ENCODE data around the gene KIAA1549. TPM values are rescaled to one million over a fixed set of nuclear protein-coding genes. Genes with fewer than 3 reads are reported as not detected.
"Not testable (repeated sequence)": the region's sequence is repeated elsewhere in the genome, so short reads cannot be mapped to it uniquely, and the experiment has no call there.

KIAA1549 gene
- total RNA-seq: not detected
- polyA plus RNA-seq (2013, experiment 1 of 2): 0.01 TPM
- 0.27 TPM for polyA plus RNA-seq (2013, experiment 2 of 2)
- 0 to 5.9 (median 1.1) reads per million in 172 experiments for total RNA-seq

DNA sequence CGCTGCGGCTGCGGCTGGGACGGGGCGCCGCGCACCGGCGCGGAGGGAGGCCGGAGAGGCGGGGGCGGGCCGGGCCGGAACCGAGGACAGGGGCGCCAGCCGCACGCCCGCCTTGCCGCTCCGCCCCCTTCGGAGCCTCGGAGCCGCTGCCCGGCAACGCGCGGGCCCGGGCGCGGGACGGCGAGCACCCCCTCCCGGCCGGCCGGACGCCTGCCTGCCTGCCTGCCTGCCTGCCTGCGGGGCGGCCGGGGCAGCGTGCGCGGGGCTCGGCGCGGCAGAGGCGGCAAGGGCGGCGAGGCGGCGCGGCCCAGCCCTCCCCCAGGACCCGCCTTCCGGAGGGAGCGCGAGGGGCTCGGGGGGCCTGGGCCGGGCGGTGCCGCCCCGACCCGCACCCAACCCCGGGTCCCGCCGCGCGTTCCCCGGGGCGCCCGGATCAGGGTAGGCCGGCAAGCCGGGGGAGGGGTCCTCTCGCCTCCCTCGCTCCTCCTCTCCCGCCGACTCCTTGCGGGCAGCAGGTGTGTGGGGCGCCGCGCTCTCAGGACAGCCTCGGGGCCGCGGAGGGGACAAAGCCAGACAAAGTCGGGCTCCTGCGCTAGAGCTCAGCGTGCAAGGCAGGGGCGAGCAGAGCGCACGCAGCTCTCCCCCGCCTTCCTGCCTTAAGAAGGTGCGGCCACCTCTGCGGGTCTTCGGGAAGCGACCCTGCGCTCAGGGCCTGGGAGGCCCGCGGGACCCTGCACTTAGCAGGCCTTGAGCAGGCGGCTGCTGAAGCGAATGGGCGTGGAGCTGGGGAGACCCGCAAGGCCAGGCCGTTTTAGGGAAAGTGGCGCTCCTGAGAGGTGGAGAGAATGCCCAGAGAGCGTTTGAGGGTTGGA lies at the start of gene KIAA1549:
Gene KIAA1549, minus strand, starts transcription at position 58 of the 872 bp plus-strand sequence. CDS start 120 bp downstream, outside the sequence.
- TF ChIP-seq, protein P1, sequence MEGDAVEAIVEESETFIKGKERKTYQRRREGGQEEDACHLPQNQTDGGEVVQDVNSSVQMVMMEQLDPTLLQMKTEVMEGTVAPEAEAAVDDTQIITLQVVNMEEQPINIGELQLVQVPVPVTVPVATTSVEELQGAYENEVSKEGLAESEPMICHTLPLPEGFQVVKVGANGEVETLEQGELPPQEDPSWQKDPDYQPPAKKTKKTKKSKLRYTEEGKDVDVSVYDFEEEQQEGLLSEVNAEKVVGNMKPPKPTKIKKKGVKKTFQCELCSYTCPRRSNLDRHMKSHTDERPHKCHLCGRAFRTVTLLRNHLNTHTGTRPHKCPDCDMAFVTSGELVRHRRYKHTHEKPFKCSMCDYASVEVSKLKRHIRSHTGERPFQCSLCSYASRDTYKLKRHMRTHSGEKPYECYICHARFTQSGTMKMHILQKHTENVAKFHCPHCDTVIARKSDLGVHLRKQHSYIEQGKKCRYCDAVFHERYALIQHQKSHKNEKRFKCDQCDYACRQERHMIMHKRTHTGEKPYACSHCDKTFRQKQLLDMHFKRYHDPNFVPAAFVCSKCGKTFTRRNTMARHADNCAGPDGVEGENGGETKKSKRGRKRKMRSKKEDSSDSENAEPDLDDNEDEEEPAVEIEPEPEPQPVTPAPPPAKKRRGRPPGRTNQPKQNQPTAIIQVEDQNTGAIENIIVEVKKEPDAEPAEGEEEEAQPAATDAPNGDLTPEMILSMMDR (IDR thresholded peaks at IDR 0.05): no peak
- Mint-ChIP-seq H3K27ac (no peak within 1 kb of the TSS), H3K9me3 (no peaks in the 10 kb centered on the region), H3K27me3 (peaks cover 44% of the 10 kb centered on the region), H3K4me3 (peak within 1 kb of the TSS; percentile 90), H3K4me1 (ENCODE audit: low read depth) (peaks cover 19% of the 10 kb centered on the region), H3K36me3 (ENCODE audit: low read depth) (peaks cover 4% of the 10 kb centered on the region)
- Histone ChIP-seq H3K4me3 (ENCODE audit: low read length) (peak within 1 kb of the TSS; percentile 46), H3K27me3 (ENCODE audit: control insufficient read depth in 1 of 2, insufficient read depth in 2 of 2, low read length in 2 of 2) (peaks cover 29 to 30% of the 10 kb centered on the region in 2 experiments), H3K4me1 (ENCODE audit: insufficient read depth, low read length) (peaks cover 13% of the 10 kb centered on the region), H3K27ac (ENCODE audit: low read depth in 1 of 2, low read length in 2 of 2) (no peak within 1 kb of the TSS), H3K36me3 (ENCODE audit: insufficient read depth, low read length) (no peaks in the 10 kb centered on the region), H3K9me3 (ENCODE audit: control insufficient read depth in 1 of 2, insufficient read depth in 1 of 2, low read length in 2 of 2) (peaks cover 0 to 4% of the 10 kb centered on the region in 2 experiments)
- intact Hi-C loops (cut with DNase I, micrococcal nuclease): loop anchor here (1.0 to 2.0 kb wide), 2 partner anchors 95 kb away; no protein-coding TSS in a partner anchor
- CTCF ChIA-PET: interaction anchor here (2.6 kb wide), 1 partner anchor 95 kb away, joined by 9 read pairs; no protein-coding TSS in a partner anchor
- peak in 12 of 14 experiments; percentile 13 to 78 (median 39) for DNase-seq
- POLR2A ChIA-PET: interaction anchor here (1.0 kb wide), 1 partner anchor 95 kb away, joined by 7 read pairs; no protein-coding TSS in a partner anchor
- peak; percentile 66 for ATAC-seq (ENCODE audit: poor library complexity)

DNA sequence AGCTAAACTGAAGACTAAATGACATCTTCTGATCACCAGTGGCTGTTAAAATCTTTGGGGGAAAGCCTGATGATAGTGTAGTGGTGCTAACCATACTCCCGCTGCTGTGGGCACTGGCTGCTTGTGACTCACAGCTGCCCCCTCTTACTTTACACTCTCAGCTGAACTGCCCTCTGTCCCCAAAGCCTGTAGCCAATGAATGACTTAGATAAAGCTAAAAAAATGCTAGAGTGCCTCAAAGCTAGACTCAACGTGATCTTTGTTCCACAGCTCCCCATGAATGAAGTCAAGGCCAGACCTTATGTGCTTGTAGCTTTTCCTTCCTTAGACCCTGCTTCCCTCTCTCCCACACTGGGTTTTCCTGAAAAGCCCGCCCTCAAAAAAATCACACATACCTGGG lies 48.2 kb upstream of the KIAA1549 start:
- no peak for DNase-seq
- H3K27me3 ChIP-seq (ENCODE audit: control insufficient read depth in 1 of 2, insufficient read depth in 2 of 2, low read length in 2 of 2): no peaks in the 10 kb centered on the region
- no peak overlapping the region for H3K27ac ChIP-seq (ENCODE audit: low read depth in 1 of 2, low read length in 2 of 2)
- no peak overlapping the region for H3K27ac Mint-ChIP-seq
- H3K4me3 Mint-ChIP-seq: no peak overlapping the region
- intact Hi-C loops (cut with DNase I, micrococcal nuclease): no loop called here
- TF ChIP-seq, protein P1 (IDR thresholded peaks at IDR 0.05): no peak
- H3K9me3 ChIP-seq (ENCODE audit: control insufficient read depth in 1 of 2, insufficient read depth in 1 of 2, low read length in 2 of 2): no peaks in the 10 kb centered on the region
- ChIA-PET POLR2A (no interaction called here), CTCF (interaction anchor here (1.1 to 1.5 kb wide), 2 partner anchors 10 to 46 kb away, joined by 3 to 5 read pairs; no protein-coding TSS in a partner anchor)
- no peaks in the 10 kb centered on the region for H3K27me3 Mint-ChIP-seq
- H3K4me1 Mint-ChIP-seq (ENCODE audit: low read depth): peaks cover 12% of the 10 kb centered on the region
- no peak for ATAC-seq (ENCODE audit: poor library complexity)
- H3K4me1 ChIP-seq (ENCODE audit: insufficient read depth, low read length): peaks cover 6% of the 10 kb centered on the region
- H3K9me3 Mint-ChIP-seq: no peaks in the 10 kb centered on the region
- H3K4me3 ChIP-seq (ENCODE audit: low read length): no peak overlapping the region
- no peaks in the 10 kb centered on the region for H3K36me3 Mint-ChIP-seq (ENCODE audit: low read depth)
- H3K36me3 ChIP-seq (ENCODE audit: insufficient read depth, low read length): no peaks in the 10 kb centered on the region

DNA sequence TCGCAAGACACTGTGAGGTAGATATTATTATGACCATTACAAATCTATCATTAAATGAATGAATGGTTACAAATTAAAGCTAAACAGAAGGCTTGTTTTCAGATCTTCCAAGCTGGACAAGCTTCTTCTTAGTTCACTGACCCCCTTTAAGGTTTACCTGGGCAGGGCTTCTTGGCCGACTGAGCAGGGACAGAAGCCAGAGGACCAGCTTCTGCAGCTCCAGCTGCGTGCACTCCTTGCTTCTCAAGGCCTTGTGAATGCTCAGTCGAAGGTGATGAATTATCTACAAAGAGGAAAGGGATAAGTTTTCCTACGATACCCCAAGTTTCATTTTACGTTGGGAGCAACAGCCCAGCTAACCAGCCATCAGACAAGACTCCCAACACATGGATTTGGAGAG lies 45.4 kb upstream of the KIAA1549 start:
- ChIA-PET POLR2A (interaction anchor here (0.7 to 1.2 kb wide), 2 partner anchors 24 to 49 kb away, joined by 3 read pairs; no protein-coding TSS in a partner anchor), CTCF (interaction anchor here (1.2 kb wide), 1 partner anchor 9 kb away, joined by 5 read pairs; no protein-coding TSS in a partner anchor)
- Mint-ChIP-seq H3K4me3 (no peak overlapping the region), H3K9me3 (no peaks in the 10 kb centered on the region), H3K36me3 (ENCODE audit: low read depth) (no peaks in the 10 kb centered on the region), H3K27me3 (no peaks in the 10 kb centered on the region), H3K27ac (no peak overlapping the region), H3K4me1 (ENCODE audit: low read depth) (no peaks in the 10 kb centered on the region)
- H3K27ac ChIP-seq (ENCODE audit: low read depth in 1 of 2, low read length in 2 of 2): no peak overlapping the region
- no peaks in the 10 kb centered on the region for H3K9me3 ChIP-seq (ENCODE audit: control insufficient read depth in 1 of 2, insufficient read depth in 1 of 2, low read length in 2 of 2)
- no peak for DNase-seq
- TF ChIP-seq, protein P1 (IDR thresholded peaks at IDR 0.05): no peak
- no peaks in the 10 kb centered on the region for H3K27me3 ChIP-seq (ENCODE audit: control insufficient read depth in 1 of 2, insufficient read depth in 2 of 2, low read length in 2 of 2)
- H3K4me1 ChIP-seq (ENCODE audit: insufficient read depth, low read length): no peaks in the 10 kb centered on the region
- ATAC-seq (ENCODE audit: poor library complexity): no peak
- no peaks in the 10 kb centered on the region for H3K36me3 ChIP-seq (ENCODE audit: insufficient read depth, low read length)
- intact Hi-C loops (cut with DNase I, micrococcal nuclease): no loop called here
- no peak overlapping the region for H3K4me3 ChIP-seq (ENCODE audit: low read length)

GRCh38 chr7:139025861-139026260 lies 44.7 kb upstream of the KIAA1549 start:
- DNase-seq; H3K27ac ChIP-seq (ENCODE audit: low read depth in 1 of 2, low read length in 2 of 2); intact Hi-C loops (cut with DNase I, micrococcal nuclease); H3K9me3 Mint-ChIP-seq; H3K4me3 ChIP-seq (ENCODE audit: low read length); H3K36me3 Mint-ChIP-seq (ENCODE audit: low read depth); H3K27ac Mint-ChIP-seq; H3K27me3 ChIP-seq (ENCODE audit: control insufficient read depth in 1 of 2, insufficient read depth in 2 of 2, low read length in 2 of 2); H3K27me3 Mint-ChIP-seq; H3K9me3 ChIP-seq (ENCODE audit: control insufficient read depth in 1 of 2, insufficient read depth in 1 of 2, low read length in 2 of 2); ATAC-seq (ENCODE audit: poor library complexity); H3K36me3 ChIP-seq (ENCODE audit: insufficient read depth, low read length); H3K4me1 ChIP-seq (ENCODE audit: insufficient read depth, low read length); H3K4me1 Mint-ChIP-seq (ENCODE audit: low read depth); H3K4me3 Mint-ChIP-seq: not testable (repeated sequence)
- ChIA-PET POLR2A (interaction anchor here (0.6 to 1.2 kb wide), 4 partner anchors 20 to 103 kb away, joined by 3 read pairs; no protein-coding TSS in a partner anchor), CTCF (interaction anchor here (1.0 kb wide), 1 partner anchor 9 kb away, joined by 9 read pairs; no protein-coding TSS in a partner anchor)

Data from CD4-positive, alpha-beta T cell (primary cell).